Measurements from ENCODE around the gene HSPA8. TPM values are rescaled to one million over a fixed set of nuclear protein-coding genes. Genes with fewer than 3 reads are reported as not detected.

The HSPA8 gene
- total RNA-seq, 2 donors from 2014 or later, result 423 to 660 TPM

GRCh38 chr11:123056835-123057491 is 5.0 kb downstream of the HSPA8 start:
- H3K9me3 ChIP-seq, result no peaks in the 10 kb centered on the region
- intact Hi-C loops (cut with DNase I), result no loop called here
- H3K4me1 ChIP-seq, result peaks cover 56% of the 10 kb centered on the region
- H3K4me3 ChIP-seq, result no peak overlapping the region
- TF ChIP-seq, protein P1, sequence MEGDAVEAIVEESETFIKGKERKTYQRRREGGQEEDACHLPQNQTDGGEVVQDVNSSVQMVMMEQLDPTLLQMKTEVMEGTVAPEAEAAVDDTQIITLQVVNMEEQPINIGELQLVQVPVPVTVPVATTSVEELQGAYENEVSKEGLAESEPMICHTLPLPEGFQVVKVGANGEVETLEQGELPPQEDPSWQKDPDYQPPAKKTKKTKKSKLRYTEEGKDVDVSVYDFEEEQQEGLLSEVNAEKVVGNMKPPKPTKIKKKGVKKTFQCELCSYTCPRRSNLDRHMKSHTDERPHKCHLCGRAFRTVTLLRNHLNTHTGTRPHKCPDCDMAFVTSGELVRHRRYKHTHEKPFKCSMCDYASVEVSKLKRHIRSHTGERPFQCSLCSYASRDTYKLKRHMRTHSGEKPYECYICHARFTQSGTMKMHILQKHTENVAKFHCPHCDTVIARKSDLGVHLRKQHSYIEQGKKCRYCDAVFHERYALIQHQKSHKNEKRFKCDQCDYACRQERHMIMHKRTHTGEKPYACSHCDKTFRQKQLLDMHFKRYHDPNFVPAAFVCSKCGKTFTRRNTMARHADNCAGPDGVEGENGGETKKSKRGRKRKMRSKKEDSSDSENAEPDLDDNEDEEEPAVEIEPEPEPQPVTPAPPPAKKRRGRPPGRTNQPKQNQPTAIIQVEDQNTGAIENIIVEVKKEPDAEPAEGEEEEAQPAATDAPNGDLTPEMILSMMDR (IDR thresholded peaks at IDR 0.05), result no peak
- TF ChIP-seq POLR2A (IDR thresholded peaks at IDR 0.05), result peak in 1 of 3 donors; percentile 10
- peaks cover 15 to 25% of the 10 kb centered on the region in 2 donors for H3K36me3 ChIP-seq (replicated peaks in 1 of 2; ENCODE audit: insufficient read depth in 1 of 2, low read depth in 2 of 2)
- H3K27ac ChIP-seq, result peak overlapping the region in 2 of 4 donors; percentile 7 to 8
- ATAC-seq (no peak), DNase-seq (no peak)
- H3K27me3 ChIP-seq, result no peaks in the 10 kb centered on the region
- WGBS, 2 donors, result 36 to 42% methylated on average over 3 of the region's 3 CpGs

DNA sequence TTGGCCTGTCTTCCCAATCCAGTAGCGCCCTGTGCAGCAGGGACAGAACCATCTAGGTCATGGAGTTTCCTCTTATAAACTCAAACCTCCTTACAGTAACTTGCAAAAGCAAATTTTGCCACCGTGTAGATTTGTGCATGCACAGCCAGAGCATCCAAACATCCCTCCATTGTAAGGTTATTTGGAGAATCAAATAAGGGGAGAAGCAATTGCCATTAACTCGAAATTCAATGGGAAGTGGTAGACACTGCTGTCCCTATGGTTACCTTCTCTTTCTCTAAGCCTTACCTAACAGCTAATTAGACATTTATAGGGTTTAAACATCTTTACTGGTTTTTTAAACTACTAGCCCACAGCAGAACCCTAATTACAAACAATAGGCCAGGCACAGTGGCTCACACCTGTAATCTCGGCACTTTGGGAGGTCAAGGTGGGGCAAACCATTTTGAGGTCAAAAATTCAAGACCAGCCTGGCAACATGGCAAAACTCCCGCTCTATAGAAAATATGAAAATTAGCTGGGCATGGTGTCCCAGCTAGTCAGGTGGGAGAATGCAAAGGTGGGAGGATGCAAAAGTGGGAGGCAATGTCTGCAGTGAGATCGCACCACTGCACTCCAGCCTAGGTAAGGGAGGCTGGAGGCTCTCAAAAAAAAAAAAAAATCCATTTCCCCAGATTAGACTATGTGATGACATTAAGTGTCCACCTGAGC is 6.6 kb downstream of the HSPA8 start:
- H3K4me3 ChIP-seq, result no peak overlapping the region
- TF ChIP-seq, protein P1 (IDR thresholded peaks at IDR 0.05), result no peak
- TF ChIP-seq POLR2A (IDR thresholded peaks at IDR 0.05), result no peak

DNA sequence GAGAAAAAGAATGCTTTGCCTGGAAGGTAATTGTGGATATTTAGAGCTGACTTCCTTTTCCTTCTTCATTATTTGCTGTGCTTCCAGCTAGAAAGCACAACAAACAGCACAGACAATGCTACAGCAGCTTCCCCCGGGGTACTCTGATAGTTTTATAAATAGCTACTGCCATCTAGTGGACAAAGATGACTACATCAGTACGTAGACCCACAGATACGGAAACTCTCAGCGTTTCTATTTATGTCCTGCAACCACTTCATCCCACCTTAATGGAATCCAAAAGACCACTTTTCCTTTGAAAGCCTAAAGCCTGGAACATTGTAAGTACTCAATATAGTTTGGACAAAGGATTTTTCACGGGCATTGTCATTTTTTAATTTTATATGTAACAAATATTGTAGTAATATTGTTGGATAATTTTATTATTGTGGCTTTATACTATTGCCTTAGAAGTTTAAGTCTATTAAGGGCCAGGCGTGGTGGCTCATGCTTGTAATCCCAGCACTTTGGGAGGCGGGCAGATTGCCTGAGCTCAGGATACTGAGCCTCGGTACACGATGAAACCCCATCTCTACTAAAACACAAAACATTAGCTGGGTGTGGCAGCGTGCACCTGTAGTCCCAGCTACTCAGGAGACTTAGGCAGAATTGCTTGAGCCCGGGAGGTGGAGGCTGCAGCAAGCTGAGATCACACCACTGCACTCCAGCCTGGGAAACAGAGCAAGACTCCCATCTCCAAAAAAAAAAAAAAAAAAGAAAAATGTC is 7.5 kb downstream of the HSPA8 start:
- 24 to 30% methylated on average over 11 of the region's 11 CpGs for WGBS, 2 donors
- no peak for TF ChIP-seq POLR2A (IDR thresholded peaks at IDR 0.05)
- TF ChIP-seq, protein P1 (IDR thresholded peaks at IDR 0.05), result peak; percentile 51 to 72 (median 69)
- DNase-seq (peak in 3 of 4 donors; percentile 30 to 54 (median 33)), ATAC-seq (peak; percentile 90)
- H3K27me3 ChIP-seq, result no peaks in the 10 kb centered on the region
- H3K4me3 ChIP-seq, result no peak overlapping the region
- H3K4me1 ChIP-seq, result peaks cover 44% of the 10 kb centered on the region
- peak overlapping the region in 1 of 4 donors; percentile 23 for H3K27ac ChIP-seq
- peaks cover 14 to 19% of the 10 kb centered on the region in 2 donors for H3K36me3 ChIP-seq (replicated peaks in 1 of 2; ENCODE audit: insufficient read depth in 1 of 2, low read depth in 2 of 2)
- H3K9me3 ChIP-seq, result no peaks in the 10 kb centered on the region
- intact Hi-C loops (cut with DNase I), result no loop called here

More for the DNA sequence above, 6.6 kb downstream of the HSPA8 start:
- intact Hi-C loops (cut with DNase I), result no loop called here
- H3K27ac ChIP-seq, result no peak overlapping the region
- H3K4me1 ChIP-seq, result peaks cover 53% of the 10 kb centered on the region
- DNase-seq (no peak), ATAC-seq (no peak)
- no peaks in the 10 kb centered on the region for H3K27me3 ChIP-seq
- peaks cover 15 to 23% of the 10 kb centered on the region in 2 donors for H3K36me3 ChIP-seq (replicated peaks in 1 of 2; ENCODE audit: insufficient read depth in 1 of 2, low read depth in 2 of 2)
- no peaks in the 10 kb centered on the region for H3K9me3 ChIP-seq
- WGBS, 2 donors, result 58% methylated on average over 6 of the region's 6 CpGs

GRCh38 chr11:123052901-123053721 is 8.8 kb downstream of the HSPA8 start:
- intact Hi-C loops (cut with DNase I), result no loop called here
- H3K4me1 ChIP-seq, result peaks cover 31% of the 10 kb centered on the region
- no peak for ATAC-seq

More at GRCh38 chr11:123052901-123053721, 8.8 kb downstream of the HSPA8 start:
- H3K27me3 ChIP-seq, result no peaks in the 10 kb centered on the region
- no peak overlapping the region for H3K4me3 ChIP-seq
- TF ChIP-seq, protein P1 (IDR thresholded peaks at IDR 0.05), result no peak
- no peak for TF ChIP-seq POLR2A (IDR thresholded peaks at IDR 0.05)
- no peak overlapping the region for H3K27ac ChIP-seq
- no peak for DNase-seq
- no peaks in the 10 kb centered on the region for H3K9me3 ChIP-seq
- peaks cover 10 to 12% of the 10 kb centered on the region in 2 donors for H3K36me3 ChIP-seq (replicated peaks in 1 of 2; ENCODE audit: insufficient read depth in 1 of 2, low read depth in 2 of 2)
- 67% methylated on average over 5 of the region's 5 CpGs for WGBS, 2 donors
